Stimulated activated CD4-positive, alpha-beta T cell treated with anti-CD3 and anti-CD28 coated beads, Interleukin-12 subunit alpha, Interleukin-12 subunit beta, amount 100 ng/mL, for 4 hours (primary cell): Measurements from ENCODE around the gene NR5A1.

Experiments
- DNase-seq: peaks from one replicate; pipeline ENCODE4 v3.0.0-alpha.2; 2020

Gene NR5A1

GRCh38 chr9:124506931-124507879, at the start of gene NR5A1:
TSS of gene NR5A1 (minus strand) at chr9:124507399. CDS start at chr9:124503395, 4,004 bp downstream.
- DNase-seq = no peak

- DNase-seq = no peak
Observed at GRCh38 chr9:124555043-124555442, 47.8 kb upstream of the NR5A1 start.

GRCh38 chr9:124553738-124554137, 46.5 kb upstream of the NR5A1 start:
- no peak for DNase-seq

GRCh38 chr9:124552273-124552605, 45.0 kb upstream of the NR5A1 start:
- DNase-seq = no peak

- DNase-seq = no peak
Observed at GRCh38 chr9:124551472-124552272, 44.5 kb upstream of the NR5A1 start.

GRCh38 chr9:124550072-124550471, 42.9 kb upstream of the NR5A1 start:
- DNase-seq = no peak

GRCh38 chr9:124549016-124549415, 41.8 kb upstream of the NR5A1 start:
- no peak for DNase-seq

GRCh38 chr9:124544535-124544934, 37.3 kb upstream of the NR5A1 start:
- no peak for DNase-seq

DNA sequence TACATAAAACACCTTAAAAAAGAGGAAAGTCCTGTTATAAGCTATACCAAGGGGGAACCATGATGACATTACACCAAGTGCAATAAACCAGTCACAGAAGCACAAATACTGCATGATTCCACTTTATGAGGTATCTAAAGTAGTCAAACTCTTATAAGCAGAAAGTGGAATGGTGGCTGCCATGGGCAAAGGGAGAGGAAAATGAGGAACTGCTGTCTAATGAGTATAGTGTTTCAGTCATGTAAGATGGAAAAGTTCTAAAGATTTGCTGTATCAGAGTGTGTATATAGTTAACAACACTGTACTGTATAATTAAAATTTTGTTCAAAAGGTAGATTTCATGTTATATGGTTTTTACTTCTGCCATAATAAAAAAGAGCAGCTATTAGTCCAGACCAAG, 34.6 kb upstream of the NR5A1 start:
- no peak for DNase-seq

- DNase-seq = no peak
Observed at GRCh38 chr9:124537926-124538325, 30.7 kb upstream of the NR5A1 start.

DNA sequence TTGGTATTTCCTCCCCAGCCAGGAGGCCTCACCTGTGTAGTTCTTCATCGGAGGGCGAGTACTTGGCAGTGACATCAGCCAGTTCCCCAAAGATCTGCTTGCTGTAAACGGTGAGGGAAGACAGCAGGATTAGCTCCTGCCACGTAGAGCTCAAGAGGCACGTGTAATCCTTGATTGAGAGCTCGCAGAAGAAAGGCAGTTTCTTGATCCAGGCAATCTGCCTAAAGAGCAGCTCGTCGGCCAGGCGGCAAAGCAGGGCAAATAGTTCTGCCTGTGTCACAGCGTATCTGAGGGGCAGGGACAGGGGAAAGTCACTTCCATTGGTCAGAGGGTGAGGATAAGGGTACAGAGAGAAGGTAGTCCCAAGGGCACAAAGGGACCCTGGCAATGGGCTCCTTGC, 28.6 kb upstream of the NR5A1 start:
- no peak for DNase-seq

DNA sequence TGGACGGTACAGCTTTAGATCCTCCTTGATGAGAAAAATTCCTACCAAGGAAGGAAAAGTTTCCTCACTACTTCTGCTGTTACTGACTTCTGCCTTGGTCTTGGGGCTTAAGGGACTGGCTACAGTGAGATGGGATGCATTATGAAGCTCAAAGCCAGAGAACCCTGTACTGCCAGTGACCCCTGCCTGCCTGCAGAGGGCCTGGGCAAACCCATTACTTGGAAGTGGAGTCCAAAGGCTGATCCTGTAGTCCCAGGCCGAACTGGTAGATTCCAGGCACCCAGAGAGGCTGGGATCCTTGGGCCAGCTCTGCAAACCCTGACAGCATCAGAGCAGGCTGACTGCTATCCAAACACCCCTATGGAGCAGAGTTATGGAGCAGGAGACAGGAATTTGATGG, 25.7 kb upstream of the NR5A1 start:
- no peak for DNase-seq

DNA sequence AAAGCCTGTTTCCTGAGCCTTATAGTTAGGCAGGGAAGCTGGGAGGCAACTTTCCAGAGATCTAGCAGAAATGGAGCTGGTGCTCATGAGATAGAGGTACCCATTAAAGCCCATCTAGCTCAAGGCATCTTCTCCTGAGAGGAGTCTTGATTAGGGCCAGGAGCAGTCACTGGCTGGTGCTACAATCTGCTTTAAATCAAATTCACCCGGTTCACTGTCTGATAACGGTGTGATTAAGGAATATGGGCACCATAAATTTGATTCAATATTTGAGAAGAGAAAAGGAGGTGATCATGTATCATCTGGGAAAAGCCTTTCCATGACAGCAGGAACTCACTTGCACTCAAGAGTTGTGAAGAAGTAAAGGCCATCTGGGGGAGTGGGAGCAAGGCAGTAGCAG, 23.9 kb upstream of the NR5A1 start:
- DNase-seq = no peak

GRCh38 chr9:124530246-124530645, 23.0 kb upstream of the NR5A1 start:
- no peak for DNase-seq

DNA sequence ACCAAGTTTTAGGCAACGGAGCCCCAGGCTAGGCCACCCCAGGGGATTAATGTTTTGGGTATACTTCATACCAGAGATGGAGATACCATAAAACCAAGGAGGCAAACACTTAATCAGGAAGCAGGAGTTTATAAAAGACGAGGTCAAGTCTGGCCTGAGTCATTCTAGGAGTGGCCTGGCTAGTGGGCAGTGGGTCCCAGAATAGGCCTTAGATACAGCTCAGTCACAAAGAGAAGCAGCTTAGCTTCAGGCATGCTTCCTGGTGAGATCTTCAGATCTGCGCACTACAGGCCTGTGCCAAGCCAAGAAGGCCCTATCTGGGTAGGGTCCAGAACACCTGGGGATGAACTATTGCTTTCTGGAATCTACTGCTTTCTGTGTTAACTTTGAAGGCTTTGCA, 20.6 kb upstream of the NR5A1 start:
- no peak for DNase-seq

- DNase-seq = no peak
Observed at GRCh38 chr9:124526174-124526573, 19.0 kb upstream of the NR5A1 start.

DNA sequence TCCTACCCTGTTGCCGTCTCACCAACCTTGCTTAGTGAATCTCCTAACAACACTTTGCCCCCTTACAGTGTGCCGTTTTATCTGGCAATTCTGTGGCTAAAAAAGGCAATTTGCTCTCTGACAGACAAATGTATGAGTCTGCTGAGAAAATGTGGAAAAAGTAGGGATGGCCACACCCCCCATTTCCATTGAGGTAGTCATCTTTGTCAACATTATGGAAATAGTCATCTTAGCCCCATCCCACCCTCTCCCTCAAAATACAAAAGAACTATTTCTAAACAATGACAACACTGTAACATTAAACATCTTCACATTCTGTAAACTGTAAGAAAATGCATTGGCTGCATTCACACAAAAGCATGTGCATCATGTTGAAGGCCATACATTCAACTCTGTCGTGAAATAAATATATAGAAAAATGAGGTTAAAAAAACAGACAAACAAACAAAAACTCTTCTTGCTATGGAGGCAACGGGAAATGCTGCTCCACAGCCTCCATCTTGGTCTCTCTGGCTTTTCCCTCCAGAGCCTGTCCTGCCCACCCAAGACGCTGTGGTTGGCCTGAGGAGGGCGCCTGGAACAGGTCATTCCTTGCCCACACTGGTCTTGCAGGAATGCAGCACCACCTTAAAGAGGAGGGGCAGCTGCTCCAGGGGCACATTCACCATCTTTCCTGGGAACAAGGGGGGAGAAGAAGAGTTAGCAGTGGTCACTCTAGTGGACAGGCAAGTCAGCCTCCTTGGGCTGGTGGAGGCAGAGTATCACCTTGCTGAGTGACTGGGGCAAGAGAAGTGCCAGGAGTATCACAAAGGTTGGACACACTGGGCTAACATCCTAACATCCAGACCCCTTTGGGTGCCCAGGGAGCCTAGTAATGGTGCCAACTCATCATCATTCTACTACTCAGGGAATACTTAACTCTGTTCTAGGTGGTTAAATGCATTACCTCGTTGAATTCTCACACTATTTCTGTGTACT, 15.2 kb upstream of the NR5A1 start:
- no peak for DNase-seq

GRCh38 chr9:124521142-124521541, 13.9 kb upstream of the NR5A1 start:
- no peak for DNase-seq

DNA sequence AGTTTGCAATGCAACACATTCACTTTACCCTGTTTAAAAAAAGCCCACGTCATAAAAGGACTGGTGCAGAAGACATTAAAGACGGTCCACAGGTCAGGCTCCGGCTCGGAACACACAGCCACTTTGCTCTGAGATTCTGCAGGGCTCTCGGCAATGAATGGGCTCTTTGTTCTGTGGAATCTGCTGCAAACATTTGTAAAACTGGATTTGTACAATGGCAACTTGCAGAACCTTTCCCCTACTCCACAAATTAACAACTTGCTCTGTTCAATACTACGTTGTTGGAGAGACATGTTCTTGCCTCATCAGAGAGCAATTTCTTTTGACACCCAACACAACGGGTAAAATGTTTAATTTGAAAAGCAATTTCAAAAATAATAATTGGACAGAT, 13.0 kb upstream of the NR5A1 start:
- no peak for DNase-seq

GRCh38 chr9:124518116-124518515, 10.9 kb upstream of the NR5A1 start:
- DNase-seq = no peak

GRCh38 chr9:124517600-124517999, 10.4 kb upstream of the NR5A1 start:
- DNase-seq = no peak

GRCh38 chr9:124514874-124515273, 7.7 kb upstream of the NR5A1 start:
- DNase-seq = no peak

DNA sequence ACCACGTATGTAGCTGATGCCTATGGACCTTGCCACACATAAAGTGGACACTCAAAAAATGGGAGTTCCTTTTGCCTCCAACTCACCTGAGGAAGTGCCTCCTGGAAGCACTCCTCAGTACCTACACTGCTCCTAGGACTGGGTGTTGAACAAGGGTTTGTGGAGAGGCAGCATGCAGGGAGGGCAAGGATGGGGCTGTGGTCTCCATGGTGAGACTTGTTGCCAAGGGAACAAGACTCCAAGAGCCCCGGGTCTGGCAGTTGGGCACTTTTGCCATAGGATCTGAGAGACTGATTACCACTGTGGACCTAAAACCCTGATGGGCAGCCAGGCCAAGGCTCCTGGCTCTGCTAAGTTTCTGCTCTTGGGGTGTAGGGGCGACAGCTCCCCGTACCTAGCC, 6.9 kb upstream of the NR5A1 start:
- no peak for DNase-seq
